Measurements from ENCODE around the gene CALR.

The CALR gene

DNA sequence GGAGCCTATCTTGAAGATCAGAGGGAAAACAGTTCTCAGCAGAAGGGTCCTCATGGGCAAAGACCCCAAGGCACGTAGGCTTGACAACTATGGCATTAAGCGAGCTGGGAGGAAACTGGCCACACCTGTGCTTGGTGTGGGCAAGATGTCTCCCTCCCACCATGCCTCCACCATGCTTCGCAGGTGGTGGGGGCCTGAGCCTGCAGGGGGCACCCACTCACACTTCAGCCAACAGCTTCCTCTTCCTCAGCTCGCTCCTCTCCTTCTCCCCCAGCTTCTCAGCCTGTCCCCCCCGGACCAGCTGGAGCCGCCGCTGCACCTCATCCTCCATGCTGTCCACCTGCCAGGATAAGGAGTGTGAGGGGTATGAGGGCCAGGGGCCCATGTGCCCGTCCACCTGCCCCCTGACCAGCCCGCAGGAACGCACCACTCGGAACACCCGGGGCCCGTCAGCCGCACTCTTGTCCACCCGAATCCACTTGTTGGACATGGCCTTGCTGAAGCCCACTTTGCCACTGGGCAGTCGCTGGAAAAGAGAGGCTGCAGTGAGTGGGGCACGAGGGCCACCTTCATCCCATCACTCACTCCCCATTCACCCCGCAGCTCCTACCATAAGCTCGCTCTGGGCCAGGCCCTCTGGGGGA lies 8.3 kb upstream of the CALR start:
- TF ChIP-seq, protein P1, sequence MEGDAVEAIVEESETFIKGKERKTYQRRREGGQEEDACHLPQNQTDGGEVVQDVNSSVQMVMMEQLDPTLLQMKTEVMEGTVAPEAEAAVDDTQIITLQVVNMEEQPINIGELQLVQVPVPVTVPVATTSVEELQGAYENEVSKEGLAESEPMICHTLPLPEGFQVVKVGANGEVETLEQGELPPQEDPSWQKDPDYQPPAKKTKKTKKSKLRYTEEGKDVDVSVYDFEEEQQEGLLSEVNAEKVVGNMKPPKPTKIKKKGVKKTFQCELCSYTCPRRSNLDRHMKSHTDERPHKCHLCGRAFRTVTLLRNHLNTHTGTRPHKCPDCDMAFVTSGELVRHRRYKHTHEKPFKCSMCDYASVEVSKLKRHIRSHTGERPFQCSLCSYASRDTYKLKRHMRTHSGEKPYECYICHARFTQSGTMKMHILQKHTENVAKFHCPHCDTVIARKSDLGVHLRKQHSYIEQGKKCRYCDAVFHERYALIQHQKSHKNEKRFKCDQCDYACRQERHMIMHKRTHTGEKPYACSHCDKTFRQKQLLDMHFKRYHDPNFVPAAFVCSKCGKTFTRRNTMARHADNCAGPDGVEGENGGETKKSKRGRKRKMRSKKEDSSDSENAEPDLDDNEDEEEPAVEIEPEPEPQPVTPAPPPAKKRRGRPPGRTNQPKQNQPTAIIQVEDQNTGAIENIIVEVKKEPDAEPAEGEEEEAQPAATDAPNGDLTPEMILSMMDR (IDR thresholded peaks at IDR 0.05) = no peak
- peaks cover 21 to 22% of the 10 kb centered on the region in 2 experiments for H3K4me1 ChIP-seq (ENCODE audit: control insufficient read depth in 1 of 2, insufficient read depth in 1 of 2, low read depth in 1 of 2, low read length in 1 of 2)
- no peak overlapping the region for H3K4me3 ChIP-seq (ENCODE audit: low read depth in 1 of 2, low read length in 1 of 2)
- peaks cover 33% of the 10 kb centered on the region for H3K36me3 ChIP-seq
- no peaks in the 10 kb centered on the region for H3K9me3 ChIP-seq
- H3K27me3 ChIP-seq = no peaks in the 10 kb centered on the region
- no peak overlapping the region for H3K27ac ChIP-seq

DNA sequence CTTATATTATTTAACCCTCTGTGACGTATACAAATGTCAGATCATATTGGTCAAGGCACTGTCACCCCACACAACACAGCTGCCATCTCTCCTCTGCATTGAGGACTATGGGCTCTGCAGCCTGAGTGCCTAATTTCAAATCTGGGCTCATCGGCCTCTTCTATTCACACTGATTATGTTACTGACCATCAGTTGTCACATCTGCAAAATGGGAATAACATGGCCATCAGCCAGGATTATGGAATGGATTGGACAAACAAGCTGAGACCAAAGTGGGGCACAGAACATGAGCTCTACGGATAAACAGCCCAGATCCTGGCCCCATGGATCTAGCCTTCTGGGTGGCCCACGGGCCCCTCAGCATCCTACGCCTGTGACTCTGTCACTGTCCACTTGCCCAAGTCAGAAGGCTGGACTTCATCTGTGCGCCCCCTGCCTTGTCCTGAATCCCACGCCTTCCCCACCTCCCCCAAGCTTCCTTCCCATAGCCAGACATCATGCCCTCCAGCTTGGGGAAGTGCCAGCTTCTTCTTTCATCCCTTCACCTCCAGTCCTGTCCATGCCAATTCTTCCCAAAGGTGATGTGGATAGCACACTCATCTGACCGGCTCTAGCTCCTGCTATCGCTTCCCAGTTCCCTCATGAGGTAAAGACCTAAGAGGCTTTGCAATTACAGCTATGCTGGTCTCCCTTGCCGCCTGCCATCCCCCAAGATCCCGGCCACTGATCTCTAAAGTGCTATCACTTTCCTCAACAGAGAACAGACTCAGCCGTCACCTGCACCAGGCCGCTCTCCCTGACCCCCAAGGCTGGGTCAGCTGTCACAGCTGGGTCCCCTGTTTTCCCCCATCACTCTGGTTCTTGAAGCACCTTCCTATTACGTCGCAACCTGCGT lies 5.8 kb upstream of the CALR start:
- no peaks in the 10 kb centered on the region for H3K9me3 ChIP-seq
- H3K4me3 ChIP-seq (ENCODE audit: low read depth in 1 of 2, low read length in 1 of 2) = peak overlapping the region; percentile 73 to 85
- no peaks in the 10 kb centered on the region for H3K27me3 ChIP-seq
- H3K36me3 ChIP-seq = peaks cover 19% of the 10 kb centered on the region
- H3K4me1 ChIP-seq (ENCODE audit: control insufficient read depth in 1 of 2, insufficient read depth in 1 of 2, low read depth in 1 of 2, low read length in 1 of 2) = peaks cover 38 to 40% of the 10 kb centered on the region in 2 experiments
- TF ChIP-seq, protein P1 (IDR thresholded peaks at IDR 0.05) = no peak
- H3K27ac ChIP-seq = peak overlapping the region; percentile 89

DNA sequence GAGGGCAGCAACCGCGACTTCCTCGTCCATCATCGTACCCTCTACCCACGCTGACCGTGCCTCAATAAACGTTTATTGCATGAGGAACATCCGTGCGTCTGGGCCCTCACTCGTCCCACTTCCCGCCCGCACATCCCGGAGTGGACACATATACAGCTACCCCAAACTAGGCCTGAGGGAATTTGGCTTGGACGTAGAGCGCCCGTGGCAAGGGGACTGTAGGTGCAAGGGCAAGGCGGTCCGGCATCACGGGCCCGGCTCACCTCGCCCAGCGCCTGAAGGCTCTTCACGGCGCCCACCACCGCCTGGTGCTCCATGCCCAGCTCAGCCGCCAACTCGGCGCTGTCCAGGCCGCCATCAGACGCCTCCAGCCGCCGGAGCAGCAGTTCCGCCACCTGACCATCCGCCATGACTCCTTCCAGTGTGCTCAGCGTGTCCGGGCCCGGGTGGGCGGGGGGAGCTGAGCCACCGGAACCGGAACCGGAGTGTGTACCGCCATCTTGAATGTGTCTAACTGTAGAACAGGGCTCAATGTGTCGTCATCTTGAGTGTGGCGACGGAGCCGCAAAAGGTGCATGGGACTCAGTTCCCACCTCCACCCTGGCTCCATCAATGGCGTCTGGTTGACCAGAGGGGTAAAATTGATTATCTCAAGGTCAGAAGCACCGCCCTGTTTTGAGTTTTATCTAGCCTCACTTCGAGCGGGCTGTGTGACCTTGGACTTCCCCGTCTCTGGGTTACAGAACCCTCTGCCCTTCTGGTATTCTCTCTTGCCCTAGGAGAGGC lies 4.9 kb upstream of the CALR start, which contains the start of gene FARSA:
Gene FARSA (minus strand): TSS at position 425 of the 786 bp plus-strand sequence. CDS start 15 bp downstream, at position 410.
- H3K36me3 ChIP-seq = peaks cover 13% of the 10 kb centered on the region
- H3K9me3 ChIP-seq = no peaks in the 10 kb centered on the region
- TF ChIP-seq, protein P1 (IDR thresholded peaks at IDR 0.05) = peak; percentile 31
- no peaks in the 10 kb centered on the region for H3K27me3 ChIP-seq
- peak within 1 kb of the TSS; percentile 89 for H3K27ac ChIP-seq
- H3K4me1 ChIP-seq (ENCODE audit: control insufficient read depth in 1 of 2, insufficient read depth in 1 of 2, low read depth in 1 of 2, low read length in 1 of 2) = peaks cover 43 to 44% of the 10 kb centered on the region in 2 experiments
- peak within 1 kb of the TSS; percentile 73 to 85 for H3K4me3 ChIP-seq (ENCODE audit: low read depth in 1 of 2, low read length in 1 of 2)

GRCh38 chr19:12935071-12935470 lies 3.3 kb upstream of the CALR start:
- peaks cover 57 to 58% of the 10 kb centered on the region in 2 experiments for H3K4me1 ChIP-seq (ENCODE audit: control insufficient read depth in 1 of 2, insufficient read depth in 1 of 2, low read depth in 1 of 2, low read length in 1 of 2)
- H3K27me3 ChIP-seq = no peaks in the 10 kb centered on the region

DNA sequence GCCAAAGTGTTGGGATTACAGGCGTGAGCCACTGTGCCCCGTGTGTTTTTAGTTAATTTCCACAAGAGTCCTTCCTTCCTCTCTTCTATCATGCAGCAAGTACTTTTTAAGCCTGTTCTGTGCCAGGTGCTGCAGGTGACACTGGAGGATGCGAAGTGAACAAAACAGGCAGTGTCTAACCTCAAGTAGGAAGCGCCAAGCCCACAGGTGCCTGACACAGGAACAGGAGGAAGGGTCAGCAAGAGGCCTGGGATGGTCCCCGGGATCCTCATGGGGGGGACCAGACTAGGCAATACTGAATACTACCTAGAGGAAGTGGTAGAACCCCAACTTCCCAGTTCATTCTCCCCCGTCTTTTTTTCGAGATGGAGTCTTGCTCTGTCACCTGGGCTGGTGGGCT lies 1.8 kb upstream of the CALR start:
- peak overlapping the region in 1 of 2 experiments; percentile 100 for H3K4me3 ChIP-seq (ENCODE audit: low read depth in 1 of 2, low read length in 1 of 2)
- peaks cover 14% of the 10 kb centered on the region for H3K36me3 ChIP-seq
- no peaks in the 10 kb centered on the region for H3K9me3 ChIP-seq
- H3K27ac ChIP-seq = peak overlapping the region; percentile 65
- peaks cover 64 to 68% of the 10 kb centered on the region in 2 experiments for H3K4me1 ChIP-seq (ENCODE audit: control insufficient read depth in 1 of 2, insufficient read depth in 1 of 2, low read depth in 1 of 2, low read length in 1 of 2)
- no peaks in the 10 kb centered on the region for H3K27me3 ChIP-seq
- TF ChIP-seq, protein P1 (IDR thresholded peaks at IDR 0.05) = no peak

More at GRCh38 chr19:12935071-12935470, 3.3 kb upstream of the CALR start:
- H3K27ac ChIP-seq = no peak overlapping the region
- H3K36me3 ChIP-seq = peaks cover 2% of the 10 kb centered on the region
- H3K9me3 ChIP-seq = no peaks in the 10 kb centered on the region
- H3K4me3 ChIP-seq (ENCODE audit: low read depth in 1 of 2, low read length in 1 of 2) = no peak overlapping the region
- TF ChIP-seq, protein P1 (IDR thresholded peaks at IDR 0.05) = no peak

Data from neutrophil (primary cell).